Activated T-helper 1 cell treated with Interleukin-2 at 50 U/mL for 16 hours (primary cell): ENCODE measurements around the gene MASP2.
"Not testable (repeated sequence)": the region's sequence is repeated elsewhere in the genome, so short reads cannot be mapped to it uniquely, and the experiment has no call there.

ENCODE experiments used
- DNase-seq: peaks from one replicate; pipeline ENCODE4 v3.0.0-alpha.2; 2020; ENCODE audit warnings: low read depth

MASP2 gene

DNA sequence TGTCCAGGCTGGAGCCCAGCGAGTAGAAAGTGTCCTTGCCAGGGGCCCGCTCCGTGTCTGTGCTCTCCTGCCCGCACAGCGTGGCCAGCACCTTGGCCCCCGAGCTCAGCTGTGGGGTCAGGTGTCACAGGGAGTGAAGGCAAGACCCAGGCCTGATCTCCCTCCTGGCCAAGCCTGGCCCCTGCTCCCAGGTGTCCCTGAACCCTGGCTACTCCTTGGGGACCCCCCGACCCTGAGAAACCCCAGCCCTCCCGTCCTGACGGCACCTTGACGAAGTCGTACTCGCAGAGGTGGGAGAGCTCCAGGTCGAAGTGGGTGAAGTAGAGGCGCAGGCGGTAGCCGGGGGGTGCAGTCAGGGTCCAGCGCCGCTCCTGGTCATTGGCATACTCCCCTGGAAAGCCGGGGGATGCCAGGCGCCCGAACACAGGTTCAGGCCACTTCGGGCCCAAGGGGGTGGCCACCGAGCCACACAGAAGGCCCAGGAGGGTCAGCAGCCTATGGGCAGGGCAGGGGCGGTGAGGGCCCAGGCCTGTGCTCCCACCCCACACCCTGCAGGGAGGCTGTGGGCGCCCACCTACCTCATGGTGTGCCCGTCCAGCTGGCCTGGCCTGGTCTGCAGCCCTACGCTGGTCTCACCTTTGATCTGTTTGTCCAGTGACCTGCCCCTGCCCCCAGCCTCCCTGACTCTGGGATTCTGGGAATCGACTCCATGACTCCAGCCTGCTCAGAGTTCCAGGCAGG lies at the start of gene MASP2:
MASP2 (minus strand) TSS at position 615 of the 741 bp plus-strand sequence; CDS start at position 583, 32 bp downstream.
- DNase-seq = no peak

DNA sequence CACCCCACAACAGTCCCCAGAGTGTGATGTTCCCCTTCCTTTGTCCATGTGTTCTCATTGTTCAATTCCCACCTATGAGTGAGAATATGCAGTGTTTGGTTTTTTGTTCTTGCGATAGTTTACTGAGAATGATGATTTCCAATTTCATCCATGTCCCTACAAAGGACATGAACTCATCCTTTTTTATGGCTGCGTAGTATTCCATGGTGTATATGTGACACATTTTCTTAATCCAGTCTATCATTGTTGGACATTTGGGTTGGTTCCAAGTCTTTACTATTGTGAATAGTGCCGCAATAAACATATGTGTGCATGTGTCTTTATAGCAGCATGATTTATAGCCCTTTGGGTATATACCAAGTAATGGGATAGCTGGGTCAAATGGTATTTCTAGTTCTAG lies 36.7 kb upstream of the MASP2 start:
- DNase-seq = not testable (repeated sequence)

DNA sequence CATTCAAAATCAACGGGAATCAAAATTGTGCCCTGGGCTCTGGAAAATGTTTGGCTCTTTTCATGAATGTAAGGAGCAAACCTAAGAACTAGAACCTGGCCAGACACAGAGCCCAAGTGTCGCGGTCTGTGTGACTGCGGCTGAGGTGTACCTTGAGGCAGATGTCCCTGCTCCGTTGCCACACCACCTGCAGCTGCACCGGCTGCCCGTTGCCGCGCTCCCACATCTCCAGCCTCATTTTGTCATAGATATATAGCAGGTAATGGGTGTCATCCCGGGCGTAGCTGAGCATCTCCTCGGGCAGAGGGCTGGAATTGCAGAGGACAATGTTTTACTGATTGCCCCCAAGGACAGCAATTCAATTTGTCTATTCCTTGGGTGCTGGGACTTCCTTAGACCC lies 33.9 kb upstream of the MASP2 start:
- no peak for DNase-seq

DNA sequence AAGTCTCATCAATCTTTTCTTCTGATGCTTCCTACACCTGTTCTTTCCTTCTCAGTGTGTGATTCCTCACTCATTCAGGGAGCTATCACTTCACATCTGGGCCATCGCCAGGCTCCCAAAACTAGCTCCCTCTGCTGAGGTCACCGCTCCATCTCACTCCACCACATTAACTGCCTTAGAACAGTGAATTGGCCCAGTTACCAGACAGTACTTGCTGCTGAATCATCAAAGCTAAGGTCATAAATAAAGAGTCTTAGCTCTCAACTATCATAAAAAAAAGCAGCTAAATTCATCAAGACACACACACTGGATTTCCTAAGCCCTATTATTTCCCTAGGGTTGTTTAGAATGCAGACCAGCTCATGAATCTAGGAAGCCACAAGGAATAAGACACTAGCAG lies 31.6 kb upstream of the MASP2 start:
- no peak for DNase-seq

DNA sequence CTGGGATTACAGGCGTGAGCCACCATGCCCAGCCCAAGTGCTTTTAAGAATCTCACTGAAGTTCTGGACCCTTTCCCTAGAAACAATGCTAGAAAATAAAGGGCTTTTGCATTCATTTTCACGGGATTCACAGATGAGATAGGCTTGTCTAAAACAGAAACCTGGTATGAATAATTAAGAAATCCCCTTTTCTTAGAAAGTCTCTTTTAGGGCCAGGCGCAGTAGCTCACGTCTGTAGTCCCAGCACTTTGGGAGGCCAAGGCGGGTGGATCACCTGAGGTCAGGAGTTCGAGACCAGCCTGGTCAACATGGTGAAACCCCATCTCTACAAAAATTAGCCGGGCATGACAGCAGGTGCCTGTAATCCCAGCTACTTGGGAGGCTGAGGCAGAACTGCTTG lies 26.4 kb upstream of the MASP2 start:
- DNase-seq = not testable (repeated sequence)

DNA sequence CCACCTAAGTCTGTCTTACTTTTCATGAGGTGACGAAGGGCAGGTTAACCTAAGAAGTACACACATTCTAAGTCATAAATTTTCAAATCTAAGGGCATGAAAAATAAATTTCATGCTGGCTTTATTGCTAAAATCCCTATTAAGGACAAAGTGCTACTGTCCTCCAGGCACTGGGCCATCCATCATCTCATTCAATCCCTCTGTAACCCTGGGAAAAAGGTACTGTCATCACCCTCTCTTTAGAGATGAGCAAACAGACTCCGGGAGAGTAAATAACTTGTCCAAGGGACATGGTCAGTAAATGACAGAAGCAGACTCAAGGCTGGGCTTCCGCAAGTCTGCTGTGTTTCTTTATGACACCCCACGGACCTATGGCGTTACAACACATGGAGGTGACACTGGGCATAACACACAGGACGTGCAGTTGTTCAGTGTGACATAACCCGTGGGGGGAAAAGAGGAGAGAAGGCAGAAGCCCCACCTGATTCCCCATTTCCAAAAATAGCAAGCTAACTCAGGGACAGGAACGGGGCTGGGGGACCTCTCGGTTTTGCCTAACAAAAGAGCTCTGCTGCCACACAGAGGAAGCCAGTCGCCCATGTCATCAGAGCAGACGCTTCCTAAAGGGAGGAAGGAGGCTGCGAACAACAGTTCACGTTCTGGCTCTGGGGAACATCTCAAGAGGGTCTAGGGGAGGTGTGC lies 25.3 kb upstream of the MASP2 start:
- DNase-seq = no peak

DNA sequence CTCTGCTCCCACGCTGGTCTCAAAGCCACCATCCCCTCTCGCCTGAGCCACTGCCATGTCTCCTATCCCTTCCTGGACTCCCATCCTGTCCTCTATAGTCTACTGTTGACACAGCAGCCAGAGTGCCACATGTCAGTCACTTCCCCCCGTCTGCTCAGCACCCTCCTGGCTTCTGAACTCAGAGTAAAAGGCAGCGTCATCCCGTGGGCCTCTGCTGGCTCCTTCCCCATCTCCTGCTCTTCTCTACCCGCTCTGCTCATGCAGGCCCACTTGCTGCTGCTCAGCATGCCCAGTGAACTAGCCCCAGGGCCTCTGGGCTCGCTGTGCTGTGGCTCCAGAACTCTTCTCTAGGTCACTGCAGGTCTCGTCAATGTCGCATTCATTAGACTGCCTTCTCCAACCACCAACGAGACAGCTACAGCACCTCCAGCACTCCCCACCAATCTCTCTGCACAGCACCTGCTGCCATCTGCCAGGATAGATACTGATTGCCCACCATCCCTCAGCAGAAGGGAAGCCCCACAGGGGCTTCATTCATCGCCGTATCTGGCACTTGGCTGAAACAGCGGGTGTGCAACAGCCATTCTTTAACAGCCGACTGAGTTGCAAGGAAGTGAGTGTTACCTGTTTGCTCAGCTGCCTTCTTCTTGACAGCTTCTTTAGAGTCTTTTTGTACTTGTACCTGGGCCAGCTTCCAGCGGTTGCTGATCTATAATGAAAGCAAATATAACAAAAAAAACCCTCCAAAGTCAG lies 24.6 kb upstream of the MASP2 start:
- no peak for DNase-seq

DNA sequence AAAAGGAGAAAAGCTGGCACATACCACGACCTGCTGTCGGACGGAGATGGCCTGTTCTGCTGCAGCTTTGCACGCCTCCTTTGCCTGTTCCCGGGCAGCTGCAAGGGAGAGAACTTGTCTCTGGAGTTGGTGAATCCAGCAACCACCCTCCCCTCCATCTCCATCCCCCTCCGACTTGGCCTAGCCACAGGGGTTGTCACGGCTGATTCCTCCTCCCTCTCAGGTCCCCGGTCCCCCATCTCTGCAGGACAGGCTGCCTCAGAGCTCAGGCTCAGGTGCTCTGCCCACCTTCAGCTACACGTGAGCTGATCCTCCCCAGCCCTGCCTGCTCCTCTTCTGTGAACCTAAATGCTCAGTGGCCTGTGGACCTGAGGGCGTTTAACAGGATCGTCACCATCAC lies 23.8 kb upstream of the MASP2 start:
- no peak for DNase-seq

DNA sequence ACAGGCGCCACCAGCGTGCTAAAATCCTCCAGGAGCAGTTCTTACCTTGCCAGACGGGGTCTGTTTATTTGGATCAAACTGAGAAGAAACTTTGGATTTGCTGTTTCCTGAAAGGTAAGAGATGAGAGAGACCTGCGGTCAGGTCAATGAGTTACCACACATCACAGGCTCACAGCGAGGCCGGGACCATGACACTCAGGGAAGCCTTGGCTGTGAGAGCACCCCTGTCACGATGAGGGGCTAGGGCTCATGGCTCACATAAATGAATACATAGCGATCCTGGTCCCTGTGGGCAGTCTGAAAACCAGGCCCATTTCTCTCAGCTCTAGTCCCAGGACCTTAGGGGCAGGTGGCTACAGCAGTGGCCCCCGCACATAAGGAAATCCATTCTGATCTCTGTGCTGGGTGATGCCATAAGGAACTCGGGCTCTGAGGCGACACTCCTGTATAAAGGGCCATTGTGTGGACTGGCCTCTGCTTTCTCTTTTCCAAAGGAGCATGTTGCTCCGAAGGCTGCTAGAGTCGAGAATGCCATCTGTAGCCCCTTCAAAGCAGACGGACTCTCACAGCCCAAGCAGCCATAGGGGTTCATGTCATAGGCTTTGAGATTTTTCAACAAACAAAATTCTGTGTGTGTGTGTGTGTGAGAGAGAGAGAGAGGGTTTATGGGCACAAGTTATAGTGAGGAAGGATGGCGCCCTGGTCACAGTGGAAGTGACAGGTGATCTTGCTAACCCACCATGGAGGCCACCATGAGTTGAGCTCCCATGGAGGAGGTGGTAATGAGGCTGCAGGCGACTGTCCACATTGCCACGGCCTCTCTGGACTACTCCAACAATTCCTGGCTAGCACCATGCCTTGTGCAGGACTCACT lies 21.8 kb upstream of the MASP2 start:
- no peak for DNase-seq

DNA sequence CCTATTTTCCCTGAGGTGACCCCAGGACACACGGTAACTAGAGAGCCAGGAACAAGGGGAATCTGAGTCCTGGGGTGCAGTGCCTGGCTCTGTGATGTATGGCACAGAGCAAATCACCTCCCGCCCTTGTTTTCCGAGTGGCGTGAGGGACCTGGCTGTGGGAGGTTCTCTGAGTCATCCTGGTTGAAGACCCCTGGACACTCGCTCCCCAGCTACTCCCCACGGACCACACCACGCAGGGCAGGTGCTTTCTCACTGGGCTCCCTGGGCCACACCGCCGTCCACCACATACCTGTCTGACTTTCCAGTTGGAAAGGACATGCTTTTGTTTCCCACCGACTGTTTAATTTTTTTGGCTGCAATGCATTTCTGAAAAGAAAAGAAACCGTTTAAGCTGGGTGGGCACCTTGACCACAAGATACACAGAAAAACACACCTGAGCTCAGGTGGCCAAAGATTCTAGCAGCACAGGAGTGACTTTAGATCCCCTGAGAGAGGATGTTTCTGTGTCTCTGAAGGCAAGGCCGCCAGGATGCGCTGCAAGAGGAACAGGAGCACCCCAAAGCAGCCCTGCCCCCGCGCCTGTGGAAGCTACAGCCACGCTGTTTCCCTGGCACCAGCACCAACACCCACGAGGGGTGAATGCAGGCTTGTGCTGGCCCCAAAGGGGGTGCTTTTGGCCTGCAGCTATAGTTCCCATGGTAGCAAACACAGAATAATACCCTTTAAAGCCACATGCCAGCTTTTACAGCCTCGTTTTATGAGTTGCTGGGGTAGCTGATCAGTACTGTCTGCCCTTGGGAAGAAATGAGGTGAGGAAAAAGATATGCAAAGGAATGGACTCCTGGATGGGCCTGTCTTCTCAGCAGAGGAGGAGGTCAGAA lies 20.9 kb upstream of the MASP2 start:
- no peak for DNase-seq

DNA sequence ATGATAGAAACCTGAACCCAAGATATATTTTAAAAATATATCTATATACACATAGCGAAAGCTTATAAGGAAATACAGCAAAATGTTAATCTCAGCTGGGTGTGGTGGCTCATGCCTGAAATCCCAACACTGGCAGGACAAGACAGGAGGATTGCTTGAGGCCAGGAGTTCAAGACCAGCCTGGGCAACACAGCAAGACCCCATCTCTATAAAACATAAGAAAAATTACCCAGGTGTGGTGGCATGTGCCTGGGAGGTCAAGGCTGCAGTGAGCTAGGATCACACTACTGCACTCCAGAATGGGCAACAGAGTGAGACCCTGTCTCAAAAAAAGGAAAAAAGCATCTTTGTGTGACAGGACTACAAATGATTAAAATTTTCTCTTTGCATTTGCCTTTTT lies 18.8 kb upstream of the MASP2 start:
- no peak for DNase-seq

DNA sequence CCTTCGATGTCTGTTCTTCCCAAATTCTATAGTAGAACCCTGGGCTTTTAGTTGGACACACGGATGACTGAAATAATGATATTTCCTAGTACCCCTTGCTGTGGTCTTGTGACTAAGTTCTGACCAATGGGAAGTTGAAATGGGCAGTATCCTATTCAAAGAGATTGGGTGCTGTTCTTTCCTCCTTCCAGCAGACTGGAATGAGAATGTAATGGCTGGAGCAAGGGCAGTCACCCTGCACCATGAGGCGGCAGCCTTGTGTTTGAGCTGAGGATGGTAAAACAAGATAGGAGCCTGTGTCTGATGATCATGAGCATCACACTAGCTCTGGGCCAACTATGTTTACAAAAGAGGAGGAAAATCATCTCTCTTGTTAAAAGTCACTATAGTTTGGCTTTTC lies 17.9 kb upstream of the MASP2 start:
- no peak for DNase-seq

DNA sequence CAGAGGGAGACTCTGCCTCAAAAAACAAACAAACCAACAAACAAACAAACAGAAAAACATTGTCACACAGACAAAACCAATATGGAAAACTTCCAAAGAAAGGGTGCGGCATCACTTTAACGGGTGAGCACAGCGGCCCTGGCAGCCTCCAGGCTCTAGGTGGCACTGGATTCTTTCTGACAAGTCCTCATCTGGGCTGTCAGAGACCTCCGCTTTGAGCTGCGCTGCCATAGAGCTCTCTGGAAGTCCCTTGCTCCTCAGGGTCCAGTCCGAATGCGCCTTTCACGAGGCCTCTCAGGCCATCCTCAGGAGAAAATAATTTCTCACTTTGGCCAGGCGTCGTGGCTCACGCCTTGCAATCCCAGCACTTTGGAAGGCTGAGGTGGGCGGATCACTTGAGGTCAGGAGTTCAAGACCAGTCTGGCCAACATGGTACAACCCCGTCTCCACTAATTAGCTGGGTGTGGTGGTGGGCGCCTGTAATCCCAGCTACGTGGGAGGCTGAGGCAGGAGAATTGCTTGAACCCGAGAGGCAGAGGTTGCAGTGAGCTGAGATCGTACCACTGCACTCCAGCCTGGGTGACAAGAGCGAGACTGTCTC lies 17.0 kb upstream of the MASP2 start:
- not testable (repeated sequence) for DNase-seq

DNA sequence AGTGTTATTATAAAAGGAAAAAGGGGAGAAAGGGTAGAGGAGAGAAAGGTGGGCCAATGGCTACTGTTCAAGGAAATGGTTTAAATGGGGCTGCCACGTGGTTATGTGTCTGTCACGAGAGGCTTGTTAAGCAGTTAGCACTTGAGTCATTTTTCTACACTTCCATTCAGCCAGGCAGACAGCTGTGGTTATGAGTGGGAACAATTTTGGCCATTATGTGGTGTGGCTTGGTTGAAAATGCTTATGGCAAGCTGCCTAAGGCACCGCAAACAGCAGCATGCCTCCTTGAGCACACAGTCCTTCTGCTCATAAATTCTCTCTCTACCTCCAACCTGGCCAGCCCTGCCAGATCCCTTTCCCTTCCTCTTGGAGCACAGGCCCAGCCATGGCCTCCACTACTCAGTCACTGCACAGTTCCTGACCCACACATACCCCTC lies 15.9 kb upstream of the MASP2 start:
- DNase-seq = no peak

DNA sequence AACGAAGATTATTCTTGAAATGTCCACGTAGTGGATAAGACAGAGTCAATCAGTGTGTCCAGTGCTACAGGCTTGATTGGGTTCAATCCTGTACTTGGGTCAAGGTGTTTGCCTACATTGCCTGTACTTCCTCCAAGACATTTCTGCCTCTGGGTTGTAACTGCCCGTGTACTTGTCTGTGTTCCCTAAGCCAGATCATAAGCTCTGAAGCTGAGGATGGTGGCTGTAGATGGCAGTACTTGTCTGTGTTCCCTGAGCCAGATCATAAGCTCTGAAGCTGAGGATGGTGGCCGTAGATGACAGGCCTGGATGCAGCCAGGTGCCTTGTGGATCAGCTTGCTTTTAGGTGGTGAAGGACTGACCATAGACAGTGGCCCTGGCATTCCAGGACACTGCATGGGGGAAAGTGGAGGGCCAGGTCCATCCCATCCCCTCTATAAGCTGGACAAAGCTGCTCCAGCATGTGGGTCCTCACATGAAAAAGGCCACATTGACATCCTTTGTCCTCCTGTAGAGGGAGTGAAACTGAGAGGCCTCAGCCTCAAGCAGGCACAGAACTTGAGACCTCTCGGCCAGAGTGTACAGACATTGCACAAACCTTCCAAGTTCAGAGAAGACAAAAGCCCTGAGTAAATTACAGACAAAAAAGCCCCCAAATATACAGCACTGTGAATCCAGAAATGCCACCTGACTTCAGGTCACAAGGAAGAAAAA lies 14.8 kb upstream of the MASP2 start:
- DNase-seq = no peak

DNA sequence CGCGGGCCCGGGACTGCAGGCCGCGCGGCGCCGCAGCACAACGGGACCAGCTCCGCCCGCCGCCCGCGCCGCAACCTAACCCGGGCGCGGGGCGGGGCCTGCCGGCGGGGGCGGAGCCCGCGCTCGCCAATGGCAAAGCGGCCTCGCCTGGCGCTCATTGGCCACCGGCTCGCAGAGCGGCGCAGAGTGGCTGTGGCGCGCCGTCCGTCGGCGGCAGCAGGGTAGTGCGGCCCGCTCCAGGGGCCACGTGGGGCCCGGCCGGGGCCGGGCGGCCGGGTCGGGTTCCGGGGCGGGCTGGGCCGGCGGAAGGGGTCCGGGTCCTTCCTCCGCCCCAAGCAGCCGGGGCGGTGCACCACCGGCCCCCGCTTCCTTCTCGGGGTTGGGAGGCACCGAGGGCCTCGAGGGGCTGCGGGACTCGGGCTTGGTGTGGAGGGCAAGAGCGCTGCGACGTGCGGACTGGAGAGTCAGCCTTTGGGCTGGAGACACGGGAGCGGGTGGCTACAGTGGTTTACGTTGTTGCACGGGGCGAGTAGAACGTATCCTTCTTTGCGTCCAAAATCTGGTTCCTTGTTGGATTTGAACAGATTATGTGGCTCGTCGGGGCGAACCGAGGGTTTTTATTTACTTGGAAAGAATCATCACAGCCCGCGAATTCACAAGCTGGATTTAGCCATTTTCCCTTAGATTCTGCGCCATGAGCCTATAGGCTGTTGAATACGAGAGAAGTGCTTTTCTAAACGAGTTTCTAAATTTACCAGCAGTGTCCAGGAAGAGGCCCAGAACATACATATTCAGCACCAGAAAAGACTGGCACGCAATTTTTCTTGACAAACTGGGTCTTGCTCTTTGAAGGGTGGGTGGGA lies 13.2 kb upstream of the MASP2 start, which contains the start of gene SRM:
SRM (minus strand) TSS at position 51 of the 863 bp plus-strand sequence. CDS start 75 bp downstream, outside the sequence.
- peak; percentile 89 for DNase-seq

DNA sequence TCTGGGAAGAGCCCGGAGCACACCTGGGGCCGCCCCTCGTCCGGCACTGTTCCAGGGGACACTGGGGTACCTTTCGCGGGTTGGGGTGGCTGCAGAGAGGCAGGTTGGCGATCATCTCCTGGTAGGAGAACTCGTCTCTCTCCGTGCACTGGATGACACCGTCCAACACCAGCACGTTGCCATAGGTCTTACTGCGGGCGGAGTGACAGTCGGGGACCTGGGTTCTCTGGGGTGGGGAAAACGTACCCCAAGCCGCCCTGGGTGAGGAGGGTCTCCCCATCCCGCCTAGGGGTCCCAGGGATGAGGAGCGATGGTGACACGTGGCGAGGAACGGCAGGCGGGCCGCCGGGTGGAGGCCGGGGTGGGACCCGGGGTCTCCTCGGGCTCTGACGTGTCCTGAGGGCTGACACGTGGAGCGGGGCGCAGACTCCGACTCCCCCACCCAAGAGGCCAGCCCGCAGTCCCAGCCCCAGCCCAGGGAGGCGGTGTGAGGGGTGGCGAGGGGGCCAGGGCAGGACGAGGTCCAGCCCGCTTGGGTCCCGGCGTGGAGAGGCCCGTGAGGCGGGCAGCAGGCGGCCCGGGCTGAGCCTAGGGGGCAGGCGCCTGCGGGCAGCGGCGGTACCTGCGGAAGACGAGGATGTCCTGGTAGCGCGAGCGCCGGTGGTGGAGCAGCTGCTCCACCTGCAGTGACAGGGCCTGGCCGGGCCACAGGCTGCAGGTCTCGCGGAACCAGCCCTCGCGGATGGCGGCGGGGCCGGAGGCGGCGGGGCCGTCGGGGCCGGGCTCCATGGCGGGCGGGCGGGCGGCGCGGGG lies 12.3 kb upstream of the MASP2 start:
- DNase-seq = no peak
